ENCODE data around the gene ODF4.

GRCh38 chr17:8324923-8325322, 14.7 kb upstream of the ODF4 start:
- TF ChIP-seq CTCF (IDR thresholded peaks at IDR 0.05) (no peak), POLR2A (IDR thresholded peaks at IDR 0.05) (no peak)
